Measurements from ENCODE around the gene COQ2. TPM values are rescaled to one million over a fixed set of nuclear protein-coding genes. Genes with fewer than 3 reads are reported as not detected.
"Not testable (repeated sequence)": the region's sequence is repeated elsewhere in the genome, so short reads cannot be mapped to it uniquely, and the experiment has no call there.

Gene COQ2
- polyA plus RNA-seq, 4 donors, result 6.3 to 21.7 (median 11.3) TPM

DNA sequence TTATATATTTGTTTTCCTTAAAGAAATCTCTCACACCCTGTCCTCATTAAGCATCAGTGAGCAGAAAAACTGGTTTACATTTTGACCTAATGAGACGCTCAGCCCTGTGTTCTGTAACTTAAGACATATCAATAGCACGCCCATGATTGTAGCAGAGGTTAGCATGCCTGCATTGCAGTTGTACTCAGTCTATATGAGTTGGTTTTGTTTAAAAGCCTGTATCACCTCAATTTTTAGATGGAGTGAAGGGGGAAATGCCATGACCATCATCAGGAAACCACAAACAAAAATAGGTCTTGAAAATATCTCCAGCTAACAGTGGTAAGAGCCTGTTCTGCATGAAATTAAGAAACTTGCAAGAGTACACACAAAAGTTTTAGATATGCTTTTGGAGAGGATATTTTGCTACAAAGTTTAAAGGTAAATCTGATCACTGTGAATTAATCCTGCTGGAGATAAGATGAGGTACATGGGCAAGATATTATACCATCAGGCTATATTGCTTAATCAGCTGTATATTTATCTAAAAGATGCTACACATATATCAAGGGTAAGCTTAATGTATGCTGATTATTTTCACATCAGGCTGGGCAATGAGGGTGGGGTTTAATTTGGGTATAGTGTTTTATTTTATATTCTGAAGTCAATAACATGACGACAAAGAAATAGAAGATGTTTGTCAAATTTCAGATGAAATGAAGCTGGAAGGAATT, 13.1 kb upstream of the COQ2 start:
- WGBS, 3 donors, result 68 to 83% (median 74%) methylated on average over 3 of the region's 3 CpGs

DNA sequence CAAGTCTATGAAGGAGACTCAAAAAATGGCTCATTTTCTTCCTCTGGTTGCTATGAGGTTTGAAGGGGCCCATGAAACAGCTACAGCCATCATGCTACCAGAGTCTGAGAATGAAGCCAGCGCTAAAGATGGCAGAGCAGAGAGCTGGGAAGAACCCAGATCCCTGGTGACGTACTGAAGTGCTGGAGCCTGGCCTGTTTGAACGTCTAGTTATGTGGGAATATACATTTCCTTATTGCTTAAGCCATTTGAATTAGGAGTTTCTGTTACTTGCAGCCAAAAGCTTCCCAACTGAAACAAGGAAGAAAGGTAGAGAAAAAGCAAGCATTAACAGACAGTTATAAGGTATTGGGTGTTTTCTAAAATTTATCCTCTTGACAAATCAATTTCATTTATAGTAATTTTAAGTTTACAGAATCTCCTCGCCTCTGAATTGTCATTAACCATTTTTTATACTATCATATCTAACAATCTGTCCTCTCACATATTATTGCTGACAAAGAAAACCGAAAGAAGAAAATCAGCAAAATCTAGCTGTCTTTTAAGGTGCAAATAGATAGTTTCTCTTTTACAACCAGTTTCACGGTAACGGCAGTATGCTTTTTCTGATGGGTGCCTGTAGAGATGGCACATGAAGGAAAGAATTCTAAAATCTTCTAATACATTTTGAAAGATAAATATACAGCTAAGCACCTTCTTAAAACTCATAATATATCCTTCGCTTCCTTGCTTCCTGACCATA, 8.9 kb upstream of the COQ2 start:
- DNase-seq (no peak), FAIRE-seq (no peak)
- no peaks in the 10 kb centered on the region for H3K36me3 ChIP-seq (ENCODE audit: control insufficient read depth in 3 of 3, insufficient read depth in 2 of 3, low read depth in 1 of 3, low read length in 3 of 3)
- no peak overlapping the region for H3K27ac ChIP-seq (ENCODE audit: low read depth in 1 of 3, low read length in 2 of 3)
- WGBS, 3 donors, result 76 to 80% (median 78%) methylated on average over 8 of the region's 8 CpGs
- peaks cover 0 to 8% of the 10 kb centered on the region in 2 donors for H3K9me3 ChIP-seq (ENCODE audit: control insufficient read depth in 2 of 2, insufficient read depth in 1 of 2, low read depth in 1 of 2, low read length in 1 of 2)
- no peaks in the 10 kb centered on the region for H3K4me1 ChIP-seq (ENCODE audit: control insufficient read depth in 3 of 3, insufficient read depth in 2 of 3, low read depth in 1 of 3, low read length in 2 of 3)
- no peaks in the 10 kb centered on the region for H3K27me3 ChIP-seq (ENCODE audit: control insufficient read depth in 3 of 3, insufficient read depth in 3 of 3, low read length in 3 of 3)
- H3K4me3 ChIP-seq (ENCODE audit: low read depth in 1 of 3, low read length in 3 of 3), result no peak overlapping the region

More for the DNA sequence above, 13.1 kb upstream of the COQ2 start:
- Histone ChIP-seq H3K36me3 (ENCODE audit: control insufficient read depth in 3 of 3, insufficient read depth in 2 of 3, low read depth in 1 of 3, low read length in 3 of 3) (peaks cover 0 to 2% (median 0%) of the 10 kb centered on the region in 3 donors), H3K4me3 (ENCODE audit: low read depth in 1 of 3, low read length in 3 of 3) (no peak overlapping the region), H3K9me3 (ENCODE audit: control insufficient read depth in 2 of 2, insufficient read depth in 1 of 2, low read depth in 1 of 2, low read length in 1 of 2) (no peaks in the 10 kb centered on the region), H3K27me3 (ENCODE audit: control insufficient read depth in 3 of 3, insufficient read depth in 3 of 3, low read length in 3 of 3) (no peaks in the 10 kb centered on the region), H3K27ac (ENCODE audit: low read depth in 1 of 3, low read length in 2 of 3) (no peak overlapping the region), H3K4me1 (ENCODE audit: control insufficient read depth in 3 of 3, insufficient read depth in 2 of 3, low read depth in 1 of 3, low read length in 2 of 3) (no peaks in the 10 kb centered on the region)
- FAIRE-seq (no peak), DNase-seq (peak in 1 of 2 donors; percentile 12)

DNA sequence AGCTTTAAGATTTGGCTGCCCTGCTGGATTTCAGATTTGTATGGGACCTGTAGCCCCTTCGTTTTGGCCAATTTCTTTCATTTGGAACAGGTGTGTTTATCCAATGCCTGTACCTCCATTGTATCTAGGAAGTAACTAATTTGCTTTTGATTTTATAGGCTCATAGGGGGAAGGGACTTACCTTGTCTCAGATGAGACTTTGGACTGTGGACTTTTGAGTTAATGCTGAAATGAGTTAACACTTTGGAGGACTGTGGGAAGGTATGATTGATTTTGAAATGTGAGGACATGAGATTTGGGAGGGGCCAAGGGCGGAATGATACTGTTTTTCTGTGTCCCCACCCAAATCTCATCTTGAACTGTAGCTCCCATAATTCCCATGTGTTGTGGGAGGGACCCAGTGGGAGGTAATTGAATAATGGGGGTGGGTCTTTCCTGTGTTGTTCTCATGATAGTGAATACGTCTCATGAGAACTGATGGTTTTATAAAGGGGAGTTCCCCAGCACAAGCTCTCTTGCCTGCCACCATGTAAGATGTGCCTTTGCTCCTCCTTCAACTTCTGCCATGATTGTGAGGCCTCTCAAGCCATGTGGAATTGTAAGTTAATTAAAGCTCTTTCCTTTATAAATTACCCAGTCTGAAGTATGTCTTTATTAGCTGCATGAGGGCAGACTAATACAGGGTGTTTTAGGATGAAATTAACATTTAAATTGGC, 5.6 kb upstream of the COQ2 start:
- DNase-seq, result peak in 1 of 2 donors; percentile 58
- H3K4me1 ChIP-seq (ENCODE audit: control insufficient read depth in 3 of 3, insufficient read depth in 2 of 3, low read depth in 1 of 3, low read length in 2 of 3); H3K9me3 ChIP-seq (ENCODE audit: control insufficient read depth in 2 of 2, insufficient read depth in 1 of 2, low read depth in 1 of 2, low read length in 1 of 2); FAIRE-seq; H3K4me3 ChIP-seq (ENCODE audit: low read depth in 1 of 3, low read length in 3 of 3); H3K27ac ChIP-seq (ENCODE audit: low read depth in 1 of 3, low read length in 2 of 3); H3K36me3 ChIP-seq (ENCODE audit: control insufficient read depth in 3 of 3, insufficient read depth in 2 of 3, low read depth in 1 of 3, low read length in 3 of 3); H3K27me3 ChIP-seq (ENCODE audit: control insufficient read depth in 3 of 3, insufficient read depth in 3 of 3, low read length in 3 of 3): not testable (repeated sequence)
- 58 to 74% (median 64%) methylated on average over 3 of the region's 3 CpGs for WGBS, 3 donors

DNA sequence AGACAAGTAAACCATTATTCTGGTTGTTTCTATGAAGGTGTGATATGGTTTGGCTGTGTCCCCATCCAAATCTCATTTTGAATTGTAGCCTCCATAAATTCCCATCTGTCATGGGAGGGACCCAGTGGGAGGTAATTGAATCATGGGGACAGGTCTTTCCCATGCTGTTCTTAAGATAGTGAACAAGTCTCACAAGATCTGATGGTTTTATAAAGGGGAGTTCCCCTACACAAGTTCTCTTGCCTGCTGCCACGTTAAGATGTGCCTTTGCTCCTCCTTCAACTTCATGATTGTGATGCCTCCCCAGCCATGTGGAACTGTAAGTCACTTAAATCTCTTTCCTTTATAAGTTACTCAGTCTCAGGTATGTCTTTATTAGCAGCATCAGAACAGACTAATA, 3.8 kb upstream of the COQ2 start:
- H3K4me1 ChIP-seq (ENCODE audit: control insufficient read depth in 3 of 3, insufficient read depth in 2 of 3, low read depth in 1 of 3, low read length in 2 of 3); H3K4me3 ChIP-seq (ENCODE audit: low read depth in 1 of 3, low read length in 3 of 3); DNase-seq; H3K9me3 ChIP-seq (ENCODE audit: control insufficient read depth in 2 of 2, insufficient read depth in 1 of 2, low read depth in 1 of 2, low read length in 1 of 2); H3K36me3 ChIP-seq (ENCODE audit: control insufficient read depth in 3 of 3, insufficient read depth in 2 of 3, low read depth in 1 of 3, low read length in 3 of 3); H3K27me3 ChIP-seq (ENCODE audit: control insufficient read depth in 3 of 3, insufficient read depth in 3 of 3, low read length in 3 of 3); FAIRE-seq; H3K27ac ChIP-seq (ENCODE audit: low read depth in 1 of 3, low read length in 2 of 3): not testable (repeated sequence)
- WGBS, 3 donors, result 28 to 42% (median 28%) methylated on average over 1 of the region's 1 CpG

DNA sequence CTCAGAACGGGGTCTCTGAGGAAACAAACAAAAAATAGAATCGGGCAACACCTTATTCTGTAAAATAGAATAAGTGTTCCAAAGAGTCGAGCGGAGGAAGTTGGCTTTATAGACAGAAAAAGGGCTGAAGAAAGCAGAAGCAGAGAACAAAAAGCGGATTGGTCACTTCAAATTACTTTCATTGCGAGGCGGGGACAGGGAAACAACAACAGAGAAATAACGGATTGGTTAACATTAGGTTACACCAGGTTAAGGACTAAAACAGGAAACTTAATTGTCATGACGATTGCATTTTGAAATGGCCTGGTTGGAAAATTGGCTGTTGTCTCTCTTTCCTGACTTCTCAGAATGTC, 433 bp upstream of the COQ2 start:
- Histone ChIP-seq H3K36me3 (ENCODE audit: control insufficient read depth in 3 of 3, insufficient read depth in 2 of 3, low read depth in 1 of 3, low read length in 3 of 3) (no peaks in the 10 kb centered on the region), H3K27me3 (ENCODE audit: control insufficient read depth in 3 of 3, insufficient read depth in 3 of 3, low read length in 3 of 3) (no peaks in the 10 kb centered on the region), H3K4me1 (ENCODE audit: control insufficient read depth in 3 of 3, insufficient read depth in 2 of 3, low read depth in 1 of 3, low read length in 2 of 3) (peaks cover 0 to 10% (median 3%) of the 10 kb centered on the region in 3 donors), H3K4me3 (ENCODE audit: low read depth in 1 of 3, low read length in 3 of 3) (peak overlapping the region; percentile 58 to 81 (median 65)), H3K9me3 (ENCODE audit: control insufficient read depth in 2 of 2, insufficient read depth in 1 of 2, low read depth in 1 of 2, low read length in 1 of 2) (no peaks in the 10 kb centered on the region), H3K27ac (ENCODE audit: low read depth in 1 of 3, low read length in 2 of 3) (peak overlapping the region in 2 of 3 donors; percentile 62 to 99)
- DNase-seq, result peak in 1 of 2 donors; percentile 54
- no peak for FAIRE-seq
- WGBS, 3 donors, result 0 to 1% (median 0%) methylated on average over 9 of the region's 9 CpGs

DNA sequence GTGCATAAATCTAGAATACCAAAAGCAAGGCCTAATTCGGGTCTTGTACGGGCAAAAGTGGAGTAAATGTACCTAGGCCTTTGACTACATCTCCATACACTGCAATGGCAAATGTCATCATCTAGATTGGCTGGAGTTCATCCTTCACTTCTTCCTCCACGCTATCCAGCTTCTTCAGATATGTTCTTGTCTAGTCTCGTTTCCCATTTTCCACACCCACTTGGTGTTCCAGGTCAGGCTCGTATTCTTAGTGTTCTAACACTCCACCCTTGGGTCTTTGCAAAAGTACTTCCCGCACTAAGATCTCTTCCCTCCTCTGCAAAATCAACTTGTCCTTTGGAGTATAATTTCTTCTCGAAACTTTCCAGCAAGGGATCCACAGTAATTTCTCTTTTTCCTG, 1.4 kb downstream of the COQ2 start:
- FAIRE-seq (no peak), DNase-seq (no peak)
- no peak overlapping the region for H3K4me3 ChIP-seq (ENCODE audit: low read depth in 1 of 3, low read length in 3 of 3)
- H3K27ac ChIP-seq (ENCODE audit: low read depth in 1 of 3, low read length in 2 of 3), result no peak overlapping the region
- peaks cover 0 to 10% (median 3%) of the 10 kb centered on the region in 3 donors for H3K4me1 ChIP-seq (ENCODE audit: control insufficient read depth in 3 of 3, insufficient read depth in 2 of 3, low read depth in 1 of 3, low read length in 2 of 3)
- H3K9me3 ChIP-seq (ENCODE audit: control insufficient read depth in 2 of 2, insufficient read depth in 1 of 2, low read depth in 1 of 2, low read length in 1 of 2), result no peaks in the 10 kb centered on the region
- 85 to 87% (median 86%) methylated on average over 7 of the region's 7 CpGs for WGBS, 3 donors
- H3K36me3 ChIP-seq (ENCODE audit: control insufficient read depth in 3 of 3, insufficient read depth in 2 of 3, low read depth in 1 of 3, low read length in 3 of 3), result no peaks in the 10 kb centered on the region
- no peaks in the 10 kb centered on the region for H3K27me3 ChIP-seq (ENCODE audit: control insufficient read depth in 3 of 3, insufficient read depth in 3 of 3, low read length in 3 of 3)

DNA sequence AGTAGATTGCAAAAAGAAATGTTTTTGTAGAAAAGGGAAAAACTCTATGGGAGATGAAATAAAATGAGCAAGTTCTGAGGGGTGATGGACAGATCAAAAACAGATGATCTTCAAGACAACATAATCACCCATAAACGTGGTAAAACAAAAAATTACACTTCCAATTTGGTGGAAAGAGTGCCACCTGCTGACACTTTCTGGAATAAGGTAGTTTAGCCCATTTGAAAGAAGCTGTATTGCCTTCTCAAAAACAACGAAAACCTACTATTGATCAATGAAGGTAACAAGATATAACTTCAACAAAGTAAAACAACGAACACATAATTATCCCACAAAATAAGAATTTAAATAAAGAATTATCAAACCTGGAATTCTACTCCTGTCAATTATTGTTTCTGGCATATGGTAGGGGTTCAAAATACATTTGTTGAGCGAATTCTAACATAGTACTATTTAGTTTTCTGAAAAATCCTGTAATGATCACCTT, 2.5 kb downstream of the COQ2 start:
- 24 to 31% (median 28%) methylated on average over 4 of the region's 4 CpGs for WGBS, 3 donors
- Histone ChIP-seq H3K27ac (ENCODE audit: low read depth in 1 of 3, low read length in 2 of 3) (no peak overlapping the region), H3K27me3 (ENCODE audit: control insufficient read depth in 3 of 3, insufficient read depth in 3 of 3, low read length in 3 of 3) (no peaks in the 10 kb centered on the region), H3K4me3 (ENCODE audit: low read depth in 1 of 3, low read length in 3 of 3) (no peak overlapping the region), H3K4me1 (ENCODE audit: control insufficient read depth in 3 of 3, insufficient read depth in 2 of 3, low read depth in 1 of 3, low read length in 2 of 3) (peaks cover 0 to 10% (median 3%) of the 10 kb centered on the region in 3 donors), H3K36me3 (ENCODE audit: control insufficient read depth in 3 of 3, insufficient read depth in 2 of 3, low read depth in 1 of 3, low read length in 3 of 3) (peaks cover 0 to 2% (median 0%) of the 10 kb centered on the region in 3 donors), H3K9me3 (ENCODE audit: control insufficient read depth in 2 of 2, insufficient read depth in 1 of 2, low read depth in 1 of 2, low read length in 1 of 2) (no peaks in the 10 kb centered on the region)
- DNase-seq (peak; percentile 68 to 73), FAIRE-seq (peak; percentile 62)

DNA sequence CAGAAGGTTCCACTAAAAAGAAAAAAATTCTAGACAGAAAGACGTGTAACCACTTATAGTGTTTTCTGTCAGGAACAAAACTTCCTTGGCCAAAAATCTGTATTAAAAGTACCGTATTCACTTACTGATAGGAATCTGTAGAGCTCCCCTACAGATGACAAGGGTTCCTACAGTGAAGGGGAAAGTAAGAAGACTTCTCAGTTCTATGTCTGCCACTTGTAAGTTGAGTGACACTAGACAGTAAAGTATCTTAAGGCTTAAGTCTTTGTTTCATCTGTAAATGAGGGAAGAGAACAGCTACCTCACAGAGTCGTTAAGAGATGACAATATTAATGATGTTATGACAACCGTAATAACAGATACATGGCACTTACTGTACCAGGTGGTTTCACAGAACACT, 3.3 kb downstream of the COQ2 start:
- no peaks in the 10 kb centered on the region for H3K9me3 ChIP-seq (ENCODE audit: control insufficient read depth in 2 of 2, insufficient read depth in 1 of 2, low read depth in 1 of 2, low read length in 1 of 2)
- FAIRE-seq (no peak), DNase-seq (no peak)
- WGBS, 3 donors, result 28 to 56% (median 50%) methylated on average over 4 of the region's 4 CpGs
- H3K27me3 ChIP-seq (ENCODE audit: control insufficient read depth in 3 of 3, insufficient read depth in 3 of 3, low read length in 3 of 3), result no peaks in the 10 kb centered on the region
- H3K27ac ChIP-seq (ENCODE audit: low read depth in 1 of 3, low read length in 2 of 3), result no peak overlapping the region
- peaks cover 0 to 10% (median 3%) of the 10 kb centered on the region in 3 donors for H3K4me1 ChIP-seq (ENCODE audit: control insufficient read depth in 3 of 3, insufficient read depth in 2 of 3, low read depth in 1 of 3, low read length in 2 of 3)
- H3K36me3 ChIP-seq (ENCODE audit: control insufficient read depth in 3 of 3, insufficient read depth in 2 of 3, low read depth in 1 of 3, low read length in 3 of 3), result peaks cover 0 to 3% (median 0%) of the 10 kb centered on the region in 3 donors
- H3K4me3 ChIP-seq (ENCODE audit: low read depth in 1 of 3, low read length in 3 of 3), result no peak overlapping the region
